Activated gamma-delta T cell treated with Interleukin-2 at 50 U/mL for 16 hours (primary cell): Measurements from ENCODE around the gene AXIN2.
"Not testable (repeated sequence)": the region's sequence is repeated elsewhere in the genome, so short reads cannot be mapped to it uniquely, and the experiment has no call there.

Experiments used
- DNase-seq: peaks from one replicate; pipeline ENCODE4 v3.0.0-alpha.2; 2020

The AXIN2 gene

DNA sequence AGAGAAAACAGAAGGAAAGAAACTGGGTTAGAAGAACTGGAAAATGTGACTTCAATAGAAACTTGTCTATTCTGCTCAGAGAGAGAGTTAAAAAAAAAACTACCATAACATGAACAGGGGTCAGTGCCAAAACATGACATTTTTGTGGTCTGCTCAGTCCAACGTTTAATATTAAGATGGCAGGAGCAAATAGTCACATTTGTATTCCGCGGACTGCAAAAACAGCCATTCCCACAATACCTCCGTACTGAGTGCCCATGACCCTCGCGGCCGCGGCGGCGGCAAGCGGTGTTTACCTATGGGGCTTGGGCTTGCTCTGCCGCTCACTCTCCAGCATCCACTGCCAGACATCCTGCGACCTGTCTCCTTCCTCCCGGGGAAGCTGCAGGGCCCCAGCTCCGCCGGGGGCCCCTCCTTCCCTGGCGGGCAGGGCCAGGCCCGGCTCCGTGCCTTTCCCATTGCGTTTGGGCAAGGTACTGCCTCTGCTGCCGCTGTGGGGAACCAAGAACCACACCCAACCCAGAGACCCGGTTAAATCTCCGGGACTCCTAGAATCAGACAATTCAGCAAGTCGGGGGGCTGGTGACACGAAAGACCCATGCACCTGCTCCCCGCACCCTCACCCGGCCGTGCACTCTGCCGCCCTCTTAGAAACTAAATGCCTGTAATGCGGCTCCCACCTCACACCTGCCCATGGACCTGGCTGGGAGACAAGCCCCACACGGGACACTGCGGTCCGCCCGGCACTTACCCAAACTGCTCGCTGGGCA, 24.7 kb downstream of the AXIN2 start:
- DNase-seq = no peak

GRCh38 chr17:65535777-65536572, 25.5 kb downstream of the AXIN2 start:
- DNase-seq = no peak

GRCh38 chr17:65533852-65534457, 27.5 kb downstream of the AXIN2 start:
- DNase-seq = no peak

- DNase-seq = no peak
These were observed 28.2 kb downstream of the AXIN2 start for GRCh38 chr17:65533056-65533745.

DNA sequence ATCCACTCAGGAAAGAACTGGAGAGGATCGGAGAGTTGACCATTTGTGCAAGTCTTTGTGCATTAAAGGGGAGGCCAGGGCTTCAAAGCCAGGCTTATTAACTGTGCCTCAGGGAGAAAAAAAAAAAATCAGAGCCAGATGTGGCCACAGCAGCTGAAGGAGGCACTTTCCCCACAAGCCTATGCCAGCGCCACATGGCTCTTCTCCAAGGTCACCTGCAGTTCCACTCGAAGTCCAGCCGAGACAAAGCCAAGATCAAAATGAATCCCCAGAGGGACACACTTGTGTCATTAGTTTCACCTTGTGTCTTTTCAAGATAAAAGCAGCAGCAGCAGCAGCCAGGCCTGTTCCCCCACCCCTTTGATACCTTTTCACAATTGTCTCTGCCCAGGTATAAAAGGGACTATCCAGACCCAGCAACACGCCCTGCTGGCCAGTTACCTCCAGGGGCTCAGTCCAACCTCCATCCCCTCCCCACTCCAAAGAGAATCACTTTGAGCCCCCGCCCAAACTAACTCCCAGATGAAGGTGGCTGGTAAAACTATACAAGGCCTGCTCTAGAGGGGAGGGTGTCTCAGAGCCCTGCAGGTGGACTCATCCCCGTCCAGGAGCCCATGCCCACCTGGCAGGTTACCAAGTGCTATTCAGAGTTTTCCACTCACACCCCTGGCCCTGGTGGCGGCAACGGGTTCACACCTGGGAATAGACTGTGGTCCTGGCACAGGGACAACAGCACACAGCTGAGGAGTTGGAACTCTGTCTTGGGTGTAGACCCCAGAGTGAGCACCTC, 29.2 kb downstream of the AXIN2 start:
- DNase-seq = no peak

- no peak for DNase-seq
These were observed 30.0 kb downstream of the AXIN2 start for GRCh38 chr17:65531256-65532100.

DNA sequence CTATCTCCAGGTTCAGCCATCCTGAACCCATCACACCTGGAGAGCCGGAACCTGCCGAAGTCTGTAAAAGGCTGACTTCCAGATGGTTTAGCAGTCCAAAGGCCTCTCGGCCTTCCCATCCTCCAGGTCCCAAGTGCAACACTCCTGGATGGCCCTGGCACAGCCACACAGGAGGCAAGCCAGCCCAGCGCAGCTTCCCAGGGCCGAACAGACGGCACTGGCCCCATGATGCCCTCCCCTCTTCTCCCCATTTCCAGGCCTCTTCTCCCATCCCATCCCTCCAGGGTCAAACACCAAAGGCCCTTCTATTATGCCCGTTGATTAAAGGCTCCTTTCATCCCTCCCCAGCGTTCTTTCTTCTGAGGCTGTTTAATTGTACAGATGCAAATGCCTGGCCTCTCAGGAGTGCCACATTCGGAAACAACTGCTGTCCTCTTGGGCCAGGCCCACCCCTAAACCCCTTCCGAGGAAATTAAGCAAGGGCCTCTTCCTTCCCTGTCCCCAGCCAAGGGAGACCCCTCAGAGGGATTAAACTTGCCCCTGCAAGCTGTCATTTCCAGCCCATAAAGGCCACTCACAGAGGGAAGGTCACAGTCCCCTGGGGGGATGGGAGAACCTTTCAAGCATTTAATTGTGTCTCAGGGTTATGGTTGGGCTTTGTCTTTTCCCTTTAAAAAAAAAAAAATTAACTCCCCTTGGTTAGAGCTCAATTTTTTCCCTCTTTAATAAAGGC, 30.8 kb downstream of the AXIN2 start:
- no peak for DNase-seq

GRCh38 chr17:65529761-65530522, 31.5 kb downstream of the AXIN2 start:
- no peak for DNase-seq

GRCh38 chr17:65529040-65529633, 32.3 kb downstream of the AXIN2 start:
- no peak for DNase-seq

DNA sequence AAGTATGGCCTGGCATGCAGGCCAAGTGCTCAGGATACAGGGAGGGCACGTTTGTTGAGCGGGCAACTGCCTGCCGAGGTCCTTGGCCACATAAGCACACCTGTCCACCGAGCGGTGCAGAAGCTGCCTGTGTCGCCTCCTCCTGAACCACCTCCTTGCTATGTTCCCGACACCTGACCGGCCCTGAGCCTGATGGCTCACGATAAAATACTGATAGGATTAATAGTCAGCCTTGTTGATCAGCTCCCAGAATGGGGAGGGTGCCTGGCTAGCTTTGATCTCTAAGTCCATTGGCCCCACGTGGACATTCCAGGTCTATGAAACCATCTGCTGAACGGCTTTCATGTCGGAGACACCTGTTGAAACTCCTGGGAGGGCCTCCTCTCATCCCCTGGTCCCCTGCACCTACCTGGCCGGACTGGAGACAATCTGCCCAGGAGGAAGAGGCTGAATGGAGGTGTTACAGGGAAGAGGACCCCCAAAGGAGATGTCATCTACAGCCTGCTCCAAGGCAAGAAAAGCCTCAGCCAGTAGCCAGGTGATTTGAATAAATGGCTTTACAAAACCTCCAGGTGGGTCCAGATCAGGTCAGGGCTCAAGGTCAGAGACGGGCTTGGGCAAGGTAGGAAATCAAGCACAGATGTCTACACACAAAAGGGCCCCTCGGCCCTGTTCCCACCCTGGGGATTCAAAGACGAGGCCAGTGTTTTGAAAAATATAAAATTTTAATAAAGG, 33.4 kb downstream of the AXIN2 start:
- DNase-seq = no peak

GRCh38 chr17:65527381-65527780, 34.1 kb downstream of the AXIN2 start:
- DNase-seq = no peak

DNA sequence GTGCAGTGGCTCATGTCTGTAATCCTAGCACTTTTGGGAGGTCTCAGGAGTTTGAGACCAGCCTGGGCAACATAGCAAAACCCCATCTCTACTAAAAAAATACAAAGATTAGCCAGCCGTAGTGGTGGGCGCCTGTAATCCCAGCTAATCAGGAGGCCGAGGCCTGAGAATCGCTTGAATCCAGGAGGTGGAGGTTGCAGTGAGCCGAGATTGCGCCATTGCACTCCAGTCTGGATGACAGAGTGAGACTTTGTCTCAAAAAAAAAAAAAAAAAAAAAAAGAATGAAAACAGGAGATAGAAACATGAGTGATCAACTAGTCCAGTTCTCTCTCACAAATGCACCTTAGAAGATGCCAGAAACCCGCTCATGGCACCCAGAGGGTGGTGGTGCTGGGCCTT, 34.6 kb downstream of the AXIN2 start:
- DNase-seq = not testable (repeated sequence)

DNA sequence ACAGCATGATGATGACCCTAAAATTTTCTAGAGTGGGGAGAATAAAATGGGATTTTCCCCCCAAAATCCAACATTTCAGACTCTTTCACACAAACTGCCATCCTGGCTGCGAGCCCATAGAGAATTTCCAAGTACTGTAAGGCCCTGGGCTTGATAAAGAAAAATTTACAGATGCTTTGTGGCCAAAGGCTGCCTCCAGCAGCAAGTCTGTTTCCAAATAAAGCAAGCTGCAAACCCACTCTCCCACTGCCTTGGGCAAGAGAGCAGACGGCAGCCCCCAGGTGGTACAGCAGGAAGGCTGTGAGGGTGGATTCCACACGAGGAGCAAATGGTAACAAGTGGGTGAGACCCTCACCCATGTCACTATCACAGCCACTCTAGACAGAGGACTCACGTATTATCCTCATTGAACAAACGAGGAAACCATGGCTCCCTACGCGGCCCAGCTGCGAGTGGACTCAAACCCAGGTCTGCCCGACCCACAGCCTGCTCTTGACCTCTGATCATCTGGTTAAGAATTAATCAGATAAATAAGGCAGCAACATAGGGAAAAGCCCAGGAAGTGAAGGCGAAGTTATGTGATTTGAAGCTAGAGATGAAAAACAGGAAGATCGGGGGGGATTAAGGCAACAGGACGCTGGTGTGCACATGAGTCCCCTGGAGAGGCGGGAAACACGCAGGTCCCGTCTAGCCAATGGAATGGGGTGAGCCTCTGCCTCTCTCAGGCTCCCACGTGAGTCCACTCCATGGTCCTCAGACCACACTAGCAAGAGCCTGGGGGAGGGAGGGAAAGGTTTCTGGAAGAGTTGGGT, 37.4 kb downstream of the AXIN2 start:
- no peak for DNase-seq

DNA sequence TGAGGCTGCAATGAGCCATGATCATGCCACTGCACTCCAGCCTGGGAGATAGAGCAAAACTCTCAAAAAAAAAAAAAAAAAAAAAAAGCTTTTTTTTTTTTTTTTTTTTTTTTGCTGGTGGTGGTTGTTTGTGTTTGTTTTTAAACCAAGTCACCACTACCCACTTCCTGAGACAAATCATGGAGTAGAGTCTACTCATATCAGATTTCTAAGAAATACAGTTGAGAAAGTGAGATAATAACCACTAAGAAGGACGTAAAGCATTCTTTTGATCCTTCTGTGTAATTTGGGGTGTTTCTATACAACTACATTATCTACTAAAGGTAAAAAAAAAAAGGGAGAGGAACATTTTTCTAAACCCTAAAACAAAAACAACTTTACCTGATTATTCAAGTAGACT, 38.0 kb downstream of the AXIN2 start:
- no peak for DNase-seq

GRCh38 chr17:65522751-65523404, 38.6 kb downstream of the AXIN2 start:
- no peak for DNase-seq

GRCh38 chr17:65519462-65519861, 42.0 kb downstream of the AXIN2 start:
- DNase-seq = no peak

DNA sequence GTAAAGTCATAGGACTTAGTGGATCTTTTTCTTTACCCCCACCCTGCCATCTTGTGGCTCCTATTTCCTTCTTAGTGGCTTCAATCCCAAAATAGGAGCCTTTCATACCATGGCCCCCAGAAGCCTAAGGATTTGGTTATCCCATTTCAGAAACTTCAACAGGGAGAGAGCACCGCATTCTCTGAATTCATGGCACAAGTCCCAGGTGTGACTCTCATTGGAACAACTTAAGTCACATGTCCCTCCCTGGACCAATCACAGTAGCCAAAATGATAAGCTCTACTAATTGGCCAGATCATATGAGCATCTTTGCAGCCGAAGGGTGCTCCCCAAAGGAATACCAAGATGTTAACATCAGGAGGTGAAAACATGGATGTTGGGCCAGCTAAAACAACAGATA, 43.2 kb downstream of the AXIN2 start:
- no peak for DNase-seq
